HG03469 (cell line): ENCODE data around the gene BRCA1.
"Not testable (repeated sequence)": the region's sequence is repeated elsewhere in the genome, so short reads cannot be mapped to it uniquely, and the experiment has no call there.

Source experiments
- ATAC-seq: cut with Tn5 transposase; IDR thresholded peaks from one replicate; pipeline ENCODE4 v1.9.1; 2021; ENCODE audit warnings: mild to moderate bottlenecking, moderate library complexity, moderate number of reproducible peaks; ENCODE audit not compliant: unreplicated experiment

The BRCA1 gene

DNA sequence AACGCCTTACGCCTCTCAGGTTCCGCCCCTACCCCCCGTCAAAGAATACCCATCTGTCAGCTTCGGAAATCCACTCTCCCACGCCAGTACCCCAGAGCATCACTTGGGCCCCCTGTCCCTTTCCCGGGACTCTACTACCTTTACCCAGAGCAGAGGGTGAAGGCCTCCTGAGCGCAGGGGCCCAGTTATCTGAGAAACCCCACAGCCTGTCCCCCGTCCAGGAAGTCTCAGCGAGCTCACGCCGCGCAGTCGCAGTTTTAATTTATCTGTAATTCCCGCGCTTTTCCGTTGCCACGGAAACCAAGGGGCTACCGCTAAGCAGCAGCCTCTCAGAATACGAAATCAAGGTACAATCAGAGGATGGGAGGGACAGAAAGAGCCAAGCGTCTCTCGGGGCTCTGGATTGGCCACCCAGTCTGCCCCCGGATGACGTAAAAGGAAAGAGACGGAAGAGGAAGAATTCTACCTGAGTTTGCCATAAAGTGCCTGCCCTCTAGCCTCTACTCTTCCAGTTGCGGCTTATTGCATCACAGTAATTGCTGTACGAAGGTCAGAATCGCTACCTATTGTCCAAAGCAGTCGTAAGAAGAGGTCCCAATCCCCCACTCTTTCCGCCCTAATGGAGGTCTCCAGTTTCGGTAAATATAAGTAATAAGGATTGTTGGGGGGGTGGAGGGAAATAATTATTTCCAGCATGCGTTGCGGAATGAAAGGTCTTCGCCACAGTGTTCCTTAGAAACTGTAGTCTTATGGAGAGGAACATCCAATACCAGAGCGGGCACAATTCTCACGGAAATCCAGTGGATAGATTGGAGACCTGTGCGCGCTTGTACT, at the start of gene BRCA1:
BRCA1 (minus strand) TSS at position 232 of the 834 bp plus-strand sequence. CDS start 1,268 bp downstream, outside the sequence.
- peak; percentile 91 for ATAC-seq

DNA sequence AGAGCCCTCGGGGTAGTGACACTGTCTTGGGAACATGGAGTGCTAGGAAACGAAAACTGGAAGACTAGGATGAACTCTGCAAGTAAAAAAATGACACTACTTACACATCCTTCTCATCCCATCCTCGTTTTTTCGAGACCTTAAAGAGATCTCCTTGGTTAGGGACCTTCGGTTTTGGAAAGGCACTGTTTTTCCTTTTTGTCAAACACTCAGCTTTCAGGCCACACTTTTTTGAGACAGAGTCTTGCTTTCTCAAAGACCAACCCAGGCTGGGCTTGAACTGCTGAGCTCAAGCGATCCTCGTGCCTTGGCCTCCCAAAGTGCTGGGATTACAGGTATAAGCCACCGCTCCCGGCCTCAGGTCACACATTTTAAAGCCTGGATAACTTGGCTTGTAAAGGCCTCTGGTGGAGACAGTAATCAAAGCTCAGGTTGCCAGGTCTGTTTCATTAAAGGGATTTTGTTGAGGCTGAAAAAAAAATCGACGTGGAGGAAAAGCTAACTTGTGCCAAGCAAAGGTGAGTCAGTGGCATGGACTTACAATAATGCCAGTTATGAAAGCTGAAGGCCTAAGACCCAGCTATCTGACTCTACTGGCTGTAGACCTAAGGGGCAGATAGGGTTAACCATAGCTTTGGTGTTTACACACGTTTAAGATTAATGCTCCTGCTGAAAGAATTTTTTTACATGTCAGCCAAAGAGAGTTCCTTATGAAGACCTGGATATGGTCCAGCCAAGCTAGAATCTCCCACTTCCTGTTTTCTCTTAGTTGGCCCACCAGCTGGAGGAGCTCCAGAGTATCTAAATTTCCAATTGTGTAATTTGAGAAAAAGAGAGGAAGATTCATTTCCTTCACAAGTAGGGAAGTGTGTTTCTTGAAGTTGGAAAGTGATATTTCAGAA, 46.7 kb upstream of the BRCA1 start:
- no peak for ATAC-seq

DNA sequence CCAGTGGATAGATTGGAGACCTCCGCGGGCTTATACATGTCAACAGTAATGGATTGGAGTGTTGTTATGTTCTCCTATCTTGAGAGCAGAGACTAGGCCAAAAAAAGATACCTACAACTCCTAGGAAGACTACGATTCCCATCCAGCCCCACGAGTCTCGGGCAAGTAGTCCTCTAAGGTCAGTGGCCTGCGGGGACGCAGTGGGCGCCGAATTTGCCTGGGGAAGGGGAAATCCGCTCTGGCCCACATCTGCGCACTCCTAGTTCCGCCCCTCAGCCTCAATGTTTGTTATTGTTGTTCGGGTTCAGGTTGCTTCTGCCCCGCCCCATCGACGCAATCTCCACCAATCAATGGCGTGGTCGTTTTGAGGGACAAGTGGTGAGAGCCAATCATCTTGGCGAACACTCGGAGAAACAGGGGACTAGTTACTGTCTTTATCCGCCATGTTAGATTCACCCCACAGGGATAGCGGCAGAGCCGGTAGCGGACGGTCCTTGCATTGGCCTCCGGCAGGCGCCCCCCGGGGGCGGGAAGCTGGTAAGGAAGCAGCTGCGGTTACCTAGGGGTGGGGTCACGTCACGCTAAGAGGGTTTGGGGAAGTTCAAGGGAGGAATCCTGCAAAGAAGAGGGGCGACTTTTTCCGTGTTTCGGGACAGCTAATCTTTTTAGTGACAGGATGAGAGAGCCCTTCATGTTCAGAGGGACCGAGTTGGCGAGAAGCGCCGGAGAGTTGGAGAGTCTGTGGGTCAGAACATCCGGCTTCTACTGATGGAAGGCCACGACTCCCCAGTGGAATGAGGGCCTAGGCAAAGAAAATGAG, 45.8 kb upstream of the BRCA1 start, which contains the start of gene NBR1:
NBR1 (plus strand) TSS at position 449 of the 820 bp plus-strand sequence. CDS start 4,586 bp downstream, outside the sequence.
- ATAC-seq: peak; percentile 66

DNA sequence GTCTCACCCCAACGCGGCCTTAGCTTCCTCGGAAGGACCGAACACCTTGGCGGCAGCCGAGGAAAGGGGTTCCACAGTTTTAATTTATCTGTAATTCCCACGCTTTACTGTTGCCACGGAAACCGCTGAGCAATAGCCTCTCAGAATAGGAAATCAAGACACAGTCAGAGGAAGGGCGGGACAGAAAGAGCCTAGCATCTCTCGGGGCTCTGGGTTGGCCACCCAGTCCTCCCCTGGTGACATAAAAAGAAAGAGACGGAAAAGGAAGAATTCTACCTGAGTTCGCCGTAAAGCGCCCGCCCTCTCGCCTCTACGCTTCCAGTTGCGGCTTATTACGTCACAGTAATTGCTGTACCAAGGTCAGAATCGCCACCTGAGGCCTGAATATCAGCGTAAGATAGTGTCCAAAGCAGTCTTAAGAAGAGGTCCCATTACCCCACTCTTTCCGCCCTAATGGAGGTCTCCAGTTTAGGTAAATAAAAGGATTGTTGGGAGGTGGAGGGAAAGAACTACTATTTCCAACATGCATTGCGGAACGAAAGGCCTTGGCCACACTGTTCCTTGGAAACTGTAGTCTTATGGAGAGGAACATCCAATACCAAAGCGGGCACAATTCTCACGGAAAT, 45.1 kb upstream of the BRCA1 start:
- peak; percentile 47 for ATAC-seq

DNA sequence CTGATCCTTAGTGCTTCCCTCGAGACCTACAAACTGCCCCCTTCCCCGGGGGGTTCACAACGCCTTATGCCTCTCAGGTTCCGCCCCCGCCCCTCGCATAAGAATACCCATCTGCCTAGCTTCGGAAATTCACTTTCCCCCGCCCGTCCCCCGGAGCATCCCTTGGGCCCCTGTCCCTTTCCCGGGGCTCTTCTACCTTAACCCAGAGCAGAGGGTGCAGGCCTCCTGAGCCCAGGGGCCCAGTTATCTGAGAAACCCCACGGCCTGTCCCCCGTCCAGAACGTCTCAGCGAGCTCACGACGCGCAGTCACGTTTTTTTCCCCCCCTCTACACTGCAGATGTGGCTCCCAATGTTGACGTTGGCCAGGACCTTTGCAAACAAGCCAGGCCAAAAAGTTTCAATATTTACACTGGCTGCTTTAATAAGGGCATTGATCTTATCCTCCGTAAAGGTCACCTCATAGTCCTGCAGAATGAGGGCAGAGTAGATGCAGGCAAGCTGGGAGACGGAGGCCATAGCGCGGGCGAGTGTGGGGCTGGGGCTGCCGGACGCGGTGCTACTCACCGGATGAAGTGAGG, 44.5 kb upstream of the BRCA1 start:
- ATAC-seq: no peak

DNA sequence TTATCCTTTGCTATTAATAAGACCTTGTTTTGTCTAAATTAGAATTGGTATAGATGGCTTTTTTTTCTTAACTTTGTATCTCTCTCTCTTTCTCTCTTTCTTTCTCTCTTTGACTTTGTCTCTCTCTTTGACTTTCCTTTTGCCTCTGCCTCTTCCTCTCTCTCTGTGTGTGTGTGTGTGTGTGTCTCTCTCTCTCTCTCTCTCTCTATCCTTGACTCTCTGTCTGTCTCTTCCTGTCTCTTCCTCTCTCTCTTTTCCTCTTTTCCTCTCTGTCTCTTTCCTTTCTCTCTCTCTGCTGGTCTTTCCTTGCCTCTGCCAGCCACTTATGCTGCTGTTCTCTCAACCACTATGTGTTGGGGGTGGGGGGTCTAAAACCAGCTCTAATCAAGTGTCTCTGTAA, 40.8 kb upstream of the BRCA1 start:
- not testable (repeated sequence) for ATAC-seq

DNA sequence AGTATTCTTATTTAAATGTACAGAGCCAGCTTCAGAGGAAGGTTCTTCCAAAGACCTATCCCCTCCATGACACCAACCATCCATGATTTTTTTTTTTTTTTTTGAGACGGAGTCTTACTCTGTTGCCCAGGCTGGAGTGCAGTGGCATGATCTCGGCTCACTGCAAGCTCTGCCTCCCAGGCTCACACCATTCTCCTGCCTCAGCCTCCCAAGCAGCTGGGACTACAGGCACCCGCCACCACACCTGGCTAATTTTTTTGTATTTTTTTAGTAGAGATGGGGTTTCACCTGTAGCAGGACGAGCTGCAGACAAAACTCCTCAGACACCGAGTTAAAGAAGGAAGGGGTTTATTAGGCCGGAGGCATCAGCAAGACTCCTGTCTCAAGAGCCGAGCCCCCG, 34.8 kb upstream of the BRCA1 start:
- not testable (repeated sequence) for ATAC-seq

DNA sequence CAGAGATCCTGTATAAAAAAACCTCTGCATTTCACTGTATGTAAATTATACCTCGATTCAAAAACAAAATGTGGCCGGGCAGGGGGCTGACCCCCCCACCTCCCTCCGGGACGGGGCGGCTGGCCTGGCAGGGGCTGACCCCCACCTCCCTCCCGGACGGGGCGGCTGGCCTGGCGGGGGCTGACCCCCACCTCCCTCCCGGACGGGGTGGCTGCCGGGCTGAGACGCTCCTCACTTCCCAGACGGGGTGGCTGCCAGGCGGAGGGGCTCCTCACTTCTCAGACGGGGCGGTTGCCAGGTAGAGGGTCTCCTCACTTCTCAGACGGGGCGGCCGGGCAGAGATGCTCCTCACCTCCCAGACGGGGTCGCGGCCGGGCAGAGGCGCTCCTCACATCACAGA, 34.1 kb upstream of the BRCA1 start:
- not testable (repeated sequence) for ATAC-seq

DNA sequence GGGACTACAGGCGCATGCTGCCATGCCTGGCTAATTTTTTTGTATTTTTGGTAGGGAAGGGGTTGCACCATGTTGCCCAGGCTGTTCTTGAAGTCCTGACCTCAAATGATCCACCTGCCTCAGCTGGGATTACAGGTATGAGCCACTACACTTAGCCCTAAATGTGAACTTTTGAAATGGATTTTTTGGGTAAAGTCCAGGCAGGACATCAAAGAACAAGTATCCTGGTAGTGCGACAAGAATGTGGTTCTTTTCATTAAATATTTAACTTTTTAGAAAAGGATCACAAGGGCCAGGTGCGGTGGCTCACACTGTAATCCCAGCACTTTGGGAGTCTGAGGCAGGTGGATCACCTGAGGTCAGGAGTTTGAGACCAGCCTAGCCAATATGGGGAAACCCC, 30.5 kb upstream of the BRCA1 start:
- ATAC-seq: no peak

DNA sequence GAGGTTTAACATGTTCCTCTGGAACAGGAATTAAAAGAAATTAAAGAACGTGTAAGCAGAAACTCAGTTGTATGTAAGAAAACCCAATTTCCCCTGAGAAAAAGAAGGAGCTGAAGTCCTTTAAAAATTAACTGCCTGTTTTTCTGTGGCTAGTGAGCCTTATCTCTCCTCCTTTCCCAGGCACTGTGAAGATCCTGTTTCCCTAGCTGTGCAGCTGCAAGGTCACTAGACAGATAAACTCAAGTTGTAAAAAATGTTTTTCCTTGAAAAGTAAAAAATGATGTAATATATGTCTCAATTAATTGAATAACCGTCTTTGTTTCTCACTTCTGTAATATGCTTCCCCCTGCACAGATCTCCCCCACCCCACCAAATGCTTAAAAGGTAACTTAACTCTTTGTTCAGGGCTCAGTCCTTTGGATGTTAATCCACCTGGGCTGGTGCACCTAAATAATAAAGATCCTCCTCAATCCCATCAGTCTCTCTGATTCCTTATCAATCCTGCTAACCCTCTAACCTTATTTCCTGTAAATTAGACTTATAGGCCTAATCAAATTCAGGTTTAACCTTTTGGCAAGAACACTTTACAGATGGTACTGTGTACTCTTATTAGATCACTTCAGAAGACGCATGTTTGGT, 28.2 kb upstream of the BRCA1 start:
- ATAC-seq: not testable (repeated sequence)

DNA sequence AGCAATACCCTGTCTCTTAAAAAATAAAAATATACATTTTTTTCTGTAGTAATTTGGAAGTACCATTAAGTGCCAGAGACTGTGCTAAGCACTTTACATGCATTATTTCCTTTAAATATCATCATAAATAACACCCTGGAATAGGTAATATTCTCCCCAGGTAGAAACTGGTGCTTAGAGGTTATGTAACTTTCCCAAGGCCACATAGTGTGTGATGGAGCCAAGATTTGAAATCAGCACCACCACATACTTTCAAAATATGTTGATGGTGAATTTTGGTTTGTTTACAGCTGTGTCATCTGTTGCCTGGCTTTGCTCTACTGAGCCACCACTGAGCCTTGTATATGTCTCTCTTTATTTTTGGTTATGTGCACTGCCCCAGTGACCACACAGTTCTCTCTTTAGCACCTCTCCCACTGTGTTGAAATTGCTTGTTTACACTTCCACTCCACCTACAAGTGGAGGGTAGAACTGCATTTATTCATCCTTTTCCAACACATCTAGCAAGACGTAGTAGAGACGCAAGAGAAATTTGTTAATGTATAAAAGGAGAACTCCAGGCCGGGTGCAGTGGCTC, 26.8 kb upstream of the BRCA1 start:
- ATAC-seq: no peak

DNA sequence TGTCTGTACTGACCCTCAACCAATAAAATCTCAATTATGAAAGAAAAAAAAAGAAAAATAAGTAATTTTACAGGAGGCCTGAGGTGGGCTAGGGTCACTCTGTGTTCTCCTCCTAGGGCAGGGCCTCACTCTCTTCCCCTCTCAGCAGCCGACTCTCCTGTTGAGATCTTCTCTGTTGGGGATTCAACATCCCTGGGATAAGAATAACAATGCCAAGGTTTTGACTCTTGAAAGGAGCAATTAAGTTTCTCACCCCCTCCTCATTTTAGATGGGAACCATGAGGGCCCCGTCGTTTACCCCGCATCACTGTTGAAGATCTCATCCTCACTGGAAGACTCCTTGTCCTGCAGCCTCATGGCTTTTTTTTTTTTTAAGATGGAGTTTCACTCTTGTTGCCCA, 21.5 kb upstream of the BRCA1 start:
- ATAC-seq: no peak

DNA sequence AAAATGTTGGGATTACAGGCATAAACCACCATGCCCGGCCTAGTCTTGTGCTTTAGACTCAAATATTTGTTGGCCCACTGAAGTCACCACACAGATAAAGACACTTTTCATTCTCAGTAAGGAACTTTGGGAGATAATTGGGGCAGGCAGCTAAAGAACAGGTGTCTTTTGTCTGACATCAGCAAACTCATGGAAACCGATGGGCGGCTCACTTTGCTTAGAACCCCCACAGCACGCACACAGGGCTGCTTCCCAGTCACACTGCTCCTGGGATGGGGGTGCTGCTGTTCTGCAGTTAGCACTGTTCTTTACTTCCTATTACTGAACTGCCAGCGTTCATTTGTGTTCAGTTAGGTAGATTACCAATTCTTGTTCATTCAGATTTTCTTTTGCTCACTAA, 18.0 kb upstream of the BRCA1 start:
- ATAC-seq: no peak

DNA sequence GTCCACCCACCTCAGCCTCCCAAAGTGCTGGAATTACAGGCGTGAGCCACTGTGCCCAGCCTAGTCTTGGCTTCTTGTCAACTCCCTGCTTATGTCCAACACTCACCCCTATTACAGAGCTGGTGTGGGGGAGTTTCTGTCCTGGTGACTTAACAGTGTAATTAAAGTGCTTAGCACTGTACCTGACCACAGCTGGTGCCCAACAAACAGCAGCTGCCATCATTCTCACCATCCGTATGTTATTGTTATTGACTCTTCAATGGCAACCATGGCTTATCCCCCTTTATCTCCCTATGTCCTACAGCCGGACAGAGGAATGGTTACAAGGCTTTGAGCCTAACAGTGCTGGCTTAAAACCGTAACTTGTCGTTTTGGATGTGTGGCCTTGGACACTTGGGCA, 17.0 kb upstream of the BRCA1 start:
- no peak for ATAC-seq

DNA sequence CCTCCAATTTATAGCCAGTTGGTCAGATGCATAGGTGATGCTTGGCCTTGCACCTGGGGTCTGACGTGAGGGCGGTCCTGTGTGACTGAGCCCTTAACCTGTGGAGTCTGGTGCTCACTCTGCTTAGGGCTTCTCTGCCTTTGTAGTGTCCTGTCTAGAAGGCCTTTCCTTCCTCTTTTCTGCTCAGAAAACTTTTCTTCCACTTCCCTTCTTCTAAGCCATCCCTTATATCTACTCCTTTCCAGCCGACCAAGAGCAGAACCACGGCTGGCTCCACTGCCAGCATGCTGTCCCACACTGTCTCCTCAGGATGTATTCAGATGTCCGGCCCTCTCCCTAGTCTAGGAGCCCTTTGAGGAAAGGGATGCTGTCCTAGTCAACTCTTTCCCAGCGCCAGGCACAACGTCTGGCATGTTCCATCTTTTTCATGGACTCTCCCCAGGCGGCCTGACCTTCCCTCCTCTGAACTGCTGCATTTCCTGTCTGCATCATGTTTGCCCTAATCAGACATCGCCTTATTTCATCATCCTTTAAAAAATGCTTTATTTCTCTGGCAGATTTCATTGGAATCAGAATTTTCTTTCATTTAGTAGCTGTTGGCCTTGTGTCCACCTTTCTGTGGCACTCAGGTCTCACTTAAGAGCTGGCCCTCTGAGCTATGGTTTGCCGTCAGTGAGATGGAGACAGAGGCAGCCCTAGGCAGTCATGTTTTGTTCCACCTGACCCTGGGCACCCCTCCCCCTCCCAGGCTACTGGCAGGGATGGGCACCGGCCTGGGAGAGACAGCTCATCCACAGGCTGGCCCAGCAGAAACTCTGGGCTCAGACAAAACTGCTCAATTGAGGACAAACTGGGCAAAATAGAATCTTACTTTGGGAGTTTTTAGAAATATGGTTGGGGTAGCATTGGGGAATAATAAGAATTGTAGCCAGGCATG, 15.5 kb upstream of the BRCA1 start:
- ATAC-seq: no peak

DNA sequence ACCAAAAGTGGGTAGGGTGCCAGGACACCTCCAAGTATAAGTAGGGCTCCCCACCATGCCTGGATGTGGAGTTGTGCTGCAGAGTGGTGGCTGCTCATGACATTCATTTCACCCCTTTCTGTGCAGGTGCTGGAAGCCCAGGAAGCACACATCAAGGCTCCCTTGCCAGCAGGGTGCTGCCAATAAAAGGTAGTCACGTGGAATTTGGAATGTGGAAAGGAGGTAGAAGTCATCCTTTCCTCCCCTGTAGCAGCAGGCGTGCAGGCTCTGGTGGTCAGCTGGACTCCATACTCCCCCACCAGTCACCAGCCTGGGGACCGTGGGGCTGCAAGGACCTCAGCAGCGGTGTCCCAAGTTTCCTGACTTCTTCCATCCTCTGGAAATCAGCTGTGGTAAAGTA, 13.4 kb upstream of the BRCA1 start:
- ATAC-seq: not testable (repeated sequence)

DNA sequence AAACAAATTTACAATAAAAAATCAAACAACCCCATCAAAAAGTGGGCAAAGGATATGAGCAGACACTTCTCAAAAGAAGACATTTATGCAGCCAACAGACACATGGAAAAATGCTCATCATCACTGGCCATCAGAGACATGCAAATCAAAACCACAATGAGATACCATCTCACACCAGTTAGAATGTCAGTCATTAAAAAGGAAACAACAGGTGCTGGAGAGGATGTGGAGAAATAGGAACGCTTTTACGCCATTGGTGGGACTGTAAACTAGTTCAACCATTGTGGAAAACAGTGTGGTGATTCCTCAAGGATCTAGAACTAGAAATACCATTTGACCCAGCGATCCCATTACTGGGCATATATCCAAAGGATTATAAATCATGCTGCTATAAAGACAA, 11.4 kb upstream of the BRCA1 start:
- not testable (repeated sequence) for ATAC-seq

DNA sequence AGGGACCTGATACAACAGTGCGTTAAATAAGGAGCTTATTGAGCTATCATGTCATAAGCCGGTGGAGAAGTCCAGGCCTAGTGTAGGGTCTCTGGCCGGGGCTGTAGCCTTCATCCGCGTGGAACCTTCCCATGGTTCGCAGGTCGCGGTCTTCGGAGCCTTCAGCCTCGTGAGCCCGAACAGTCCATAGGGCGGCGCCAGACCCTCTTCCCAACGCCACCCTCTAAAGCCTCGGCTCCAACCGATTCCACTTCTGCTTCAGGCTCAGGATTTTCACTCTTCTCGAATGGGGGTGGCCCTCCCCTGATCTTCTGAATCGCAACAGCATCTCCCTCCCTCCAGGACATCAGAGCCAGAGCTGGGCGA, 10.3 kb upstream of the BRCA1 start:
- ATAC-seq: no peak
